Endothelial cell of umbilical vein (primary cell): ENCODE measurements around the gene APBB2. TPM values are rescaled to one million over a fixed set of nuclear protein-coding genes. Genes with fewer than 3 reads are reported as not detected.

Source experiments
- BruUV-seq: library from RNA; stranded (reverse); fragments of 400-500 nt; replicated peaks from 2 replicates; lab custom pipeline; 2021; lab: Mats Ljungman, UMichigan
- CTCF ChIA-PET: fragments of 300-600, 350-600 bp; sonication (Branson Sonifier 250); formaldehyde crosslinking; loops from one replicate; lab custom pipeline; 2021; ENCODE audit warnings: antibody characterized with exemption, inconsistent platforms; lab: Charles Lee
- POLR2A ChIA-PET: fragments of 300-600, 350-600 bp; sonication (Branson Sonifier 250); formaldehyde crosslinking; loops from one replicate; lab custom pipeline; 2021; ENCODE audit warnings: antibody characterized with exemption, inconsistent platforms; lab: Charles Lee
- DNase-seq: peaks from one replicate; pipeline ENCODE4 v3.0.0-alpha.2; 2011; ENCODE audit warnings: low read depth, low spot score
- FAIRE-seq: peaks from 2 replicates; lab custom pipeline; 2011; peaks lifted over from hg19 to GRCh38; lab: Jason Lieb, UNC
- H2AFZ ChIP-seq: 2 replicates; pipeline ENCODE4 v1.6.0; 2012; ENCODE audit warnings: low read depth, low read length, control low read depth, inconsistent platforms
- H3K27ac ChIP-seq: 2 replicates; pipeline ENCODE4 v1.5.1; 2011; ENCODE audit warnings: low read depth, mild to moderate bottlenecking, control low read depth, low read length, moderate library complexity; ENCODE audit not compliant: insufficient read depth
- H3K27me3 ChIP-seq, 2 experiments: 2 replicates each; pipeline versions ENCODE4 v1.6.0 to v1.6.1; 2011; ENCODE audit warnings: low read length in 2 of 2, mixed read lengths in 1 of 2; ENCODE audit not compliant: control insufficient read depth in 2 of 2, insufficient read depth in 2 of 2
- H3K36me3 ChIP-seq, 2 experiments: 2 replicates in 1 of 2; 3 replicates in 1 of 2; pipeline ENCODE4 v1.5.1; 2011; ENCODE audit warnings: low read length in 2 of 2, mild to moderate bottlenecking in 1 of 2, moderate library complexity in 1 of 2; ENCODE audit not compliant: control insufficient read depth in 2 of 2, insufficient read depth in 2 of 2; ENCODE audit errors: extremely low read depth in 1 of 2
- H3K4me1 ChIP-seq: 3 replicates; pipeline ENCODE4 v1.5.1; 2011; ENCODE audit warnings: mild to moderate bottlenecking, low read length; ENCODE audit not compliant: control insufficient read depth, insufficient read depth; ENCODE audit errors: extremely low read depth
- H3K4me2 ChIP-seq: 2 replicates; pipeline ENCODE4 v1.6.1; 2011; ENCODE audit warnings: low read length, control low read depth, mixed read lengths; ENCODE audit not compliant: insufficient read depth
- H3K4me3 ChIP-seq, 3 experiments: fragments of 200-600 bp in 1 of 3; sonication (generic), shearing (Covaris generic) in 1 of 3; replicated peaks in 1 of 3; 2 replicates each; pipeline ENCODE4 v1.5.1; 2011 to 2016; ENCODE audit warnings: control low read depth in 3 of 3, low read length in 3 of 3, mild to moderate bottlenecking in 2 of 3, inconsistent platforms in 1 of 3, low read depth in 1 of 3, moderate library complexity in 1 of 3; ENCODE audit not compliant: insufficient read depth in 1 of 3
- H3K79me2 ChIP-seq: 2 replicates; pipeline ENCODE4 v1.6.0; 2012; ENCODE audit warnings: low read length, inconsistent platforms; ENCODE audit not compliant: control insufficient read depth, insufficient read depth
- H3K9ac ChIP-seq: replicated peaks from 2 replicates; pipeline ENCODE3; 2011; ENCODE audit warnings: low read length, control low read depth; ENCODE audit not compliant: insufficient read depth; ENCODE audit errors: extremely low read depth
- H3K9me1 ChIP-seq: replicated peaks from 3 replicates; pipeline ENCODE4 v1.6.0; 2011; ENCODE audit warnings: mild to moderate bottlenecking, low read length; ENCODE audit not compliant: control insufficient read depth, insufficient read depth; ENCODE audit errors: extremely low read depth
- H3K9me3 ChIP-seq: replicated peaks from 2 replicates; pipeline ENCODE4 v1.5.1; 2012; ENCODE audit warnings: low read length, inconsistent platforms; ENCODE audit not compliant: control insufficient read depth, insufficient read depth
- H4K20me1 ChIP-seq: replicated peaks from 2 replicates; pipeline ENCODE3; 2011; ENCODE audit warnings: mild to moderate bottlenecking, low read length; ENCODE audit not compliant: control insufficient read depth, insufficient read depth; ENCODE audit errors: extremely low read depth
- CTCF ChIP-seq, 2 donors: IDR thresholded peaks; 1 replicate in 1 of 2; 2 replicates in 1 of 2; pipeline ENCODE4 v1.5.1; 2011; ENCODE audit warnings: low read length in 2 of 2, mild to moderate bottlenecking in 2 of 2, moderate library complexity in 2 of 2, control low read depth in 1 of 2, inconsistent platforms in 1 of 2, low read depth in 1 of 2; ENCODE audit not compliant: insufficient read depth in 1 of 2; ENCODE audit errors: extremely low read depth in 1 of 2
- EZH2 ChIP-seq: IDR thresholded peaks from 2 replicates; pipeline ENCODE4 v1.6.1; 2012; ENCODE audit warnings: borderline replicate concordance, low read depth, mild to moderate bottlenecking, moderate library complexity, low read length, inconsistent platforms; ENCODE audit not compliant: severe bottlenecking
- FOS ChIP-seq: IDR thresholded peaks from 2 replicates; pipeline ENCODE4 v1.6.1; 2011; ENCODE audit warnings: mild to moderate bottlenecking, low read length, moderate library complexity, borderline replicate concordance; ENCODE audit not compliant: insufficient read depth
- GATA2 ChIP-seq: IDR thresholded peaks from 2 replicates; pipeline ENCODE4 v1.7.0; 2011; ENCODE audit warnings: low read depth, mild to moderate bottlenecking, moderate library complexity, mixed read lengths, low read length; ENCODE audit not compliant: insufficient read length, insufficient read depth
- JUN ChIP-seq: IDR thresholded peaks from 2 replicates; pipeline ENCODE4 v1.6.1; 2011; ENCODE audit warnings: borderline replicate concordance, low read depth; ENCODE audit not compliant: insufficient read length, insufficient read depth
- MAX ChIP-seq: IDR thresholded peaks from 2 replicates; pipeline ENCODE4 v1.6.1; 2011; ENCODE audit not compliant: insufficient read depth, insufficient read length
- MYC ChIP-seq: IDR thresholded peaks from one replicate; pipeline ENCODE4 v1.6.1; 2011; ENCODE audit warnings: mild to moderate bottlenecking, low read depth, low read length
- POLR2A ChIP-seq: IDR thresholded peaks from 2 replicates; pipeline ENCODE4 v1.6.1; 2012; ENCODE audit warnings: low read depth, mild to moderate bottlenecking, control low read depth, low read length
- POLR2AphosphoS5 ChIP-seq: IDR thresholded peaks from 2 replicates; pipeline ENCODE4 v1.6.1; 2012; ENCODE audit warnings: low read depth, mild to moderate bottlenecking, control low read depth, low read length, moderate library complexity; ENCODE audit not compliant: insufficient read depth
- dilution Hi-C: fragments of 300-500 bp; cut with MboI; formaldehyde crosslinking; loops from one replicate; pipeline ENCODE4 v1.15.0; 2019; ENCODE audit warnings: low sequenced_read_pairs; ENCODE audit not compliant: extremely low pct_ligation_motif_present
- intact Hi-C: fragments of 100-400 bp; cut with micrococcal nuclease; formaldehyde crosslinking; loops from one replicate; pipeline ENCODE4 v1.10.0; 2022
- polyA plus RNA-seq, 4 experiments: library from polyadenylated mRNA; depleted of rRNA in 3 of 4; stranded (reverse) in 3 of 4; unstranded in 1 of 4; fragments of >200 nt; gene quantifications; 2 replicates each; pipeline versions ENCODE4 v1.2.1 to v1.2.3, GENCODE V29; 2011 to 2012; ENCODE audit warnings: missing spikeins in 1 of 4
- total RNA-seq: library from RNA; stranded (reverse); gene quantifications from 2 replicates; pipeline ENCODE4 v1.2.3, GENCODE V29; 2021

APBB2 gene
- total and polyA plus RNA-seq, 2 donors (not counting 3 experiments of a cell fraction or from before 2014, with no cell fraction given) = 79.8 to 124 TPM

GRCh38 chr4:40912460-40913184 is 301.7 kb downstream of the APBB2 start:
- POLR2A ChIA-PET = no interaction called here
- Histone ChIP-seq H3K36me3 (peaks cover 2 to 4% of the 10 kb centered on the region in 2 experiments), H3K4me2 (no peak overlapping the region), H3K27ac (no peak overlapping the region), H3K9me1 (no peaks in the 10 kb centered on the region), H3K27me3 (no peaks in the 10 kb centered on the region), H3K9me3 (no peaks in the 10 kb centered on the region), H3K4me3 (no peak overlapping the region), H3K9ac (no peak overlapping the region), H3K79me2 (no peaks in the 10 kb centered on the region), H4K20me1 (no peaks in the 10 kb centered on the region), H2AFZ (no peak overlapping the region), H3K4me1 (peaks cover 29% of the 10 kb centered on the region)
- FAIRE-seq = no peak
- no peak for TF ChIP-seq FOS
- no peak for TF ChIP-seq JUN
- TF ChIP-seq MAX = no peak
- TF ChIP-seq CTCF (IDR thresholded peaks at IDR 0.05; ENCODE audit: extremely low read depth in 1 of 2, insufficient read depth in 1 of 2, low read depth in 1 of 2, low read length in 2 of 2) = no peak
- no peak for TF ChIP-seq POLR2AphosphoS5
- TF ChIP-seq EZH2 = no peak
- TF ChIP-seq MYC = no peak
- TF ChIP-seq POLR2A = no peak
- no peak for TF ChIP-seq GATA2
- CTCF ChIA-PET = interaction anchor here (1.9 to 10.1 kb wide), 2 partner anchors 10 to 15 kb away, joined by 7 to 123 read pairs; no protein-coding TSS in a partner anchor
- DNase-seq = no peak
- no TSS peak for BruUV-seq
- dilution Hi-C loops = no loop called here
- intact Hi-C loops = no loop called here
